ENCODE data around the gene IKBIP.

IKBIP gene

DNA sequence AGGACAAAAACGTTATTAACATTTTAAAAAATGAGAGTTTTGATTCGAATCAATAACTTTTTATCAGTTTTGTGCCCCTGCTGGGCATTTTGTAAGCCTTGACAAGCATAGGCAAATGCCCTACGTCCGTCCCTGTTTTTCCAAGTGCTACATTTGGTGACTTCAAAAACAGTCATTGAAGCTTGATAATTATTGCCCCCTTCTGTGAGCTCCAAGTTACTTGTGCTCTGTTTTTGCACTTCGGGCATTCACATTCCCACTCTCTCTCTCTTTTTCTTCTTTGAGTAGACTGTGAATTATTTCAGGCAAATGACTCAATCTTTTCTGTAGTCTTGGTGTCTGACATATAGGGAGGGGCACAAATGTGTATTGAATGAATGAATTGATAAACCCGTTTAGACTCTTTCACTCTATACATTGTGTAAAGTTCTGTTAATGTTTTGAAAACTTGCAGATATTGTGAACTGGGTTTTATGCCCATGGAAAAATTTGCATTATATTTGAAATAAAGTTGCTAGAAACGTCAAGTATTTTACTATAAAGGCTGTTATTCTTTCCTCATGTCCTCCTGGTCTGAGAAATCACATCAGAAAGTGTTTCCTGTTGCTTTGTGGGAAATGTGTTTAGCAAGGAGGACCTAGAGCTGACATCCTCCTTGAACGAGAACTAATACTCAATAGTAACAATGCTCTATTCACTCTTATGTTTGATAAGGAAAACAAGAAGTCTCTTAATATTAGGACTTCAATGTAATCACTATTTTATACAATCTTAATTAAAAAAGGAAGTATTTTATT lies 1.9 kb upstream of the IKBIP start (continued):
- TF ChIP-seq, protein P1, sequence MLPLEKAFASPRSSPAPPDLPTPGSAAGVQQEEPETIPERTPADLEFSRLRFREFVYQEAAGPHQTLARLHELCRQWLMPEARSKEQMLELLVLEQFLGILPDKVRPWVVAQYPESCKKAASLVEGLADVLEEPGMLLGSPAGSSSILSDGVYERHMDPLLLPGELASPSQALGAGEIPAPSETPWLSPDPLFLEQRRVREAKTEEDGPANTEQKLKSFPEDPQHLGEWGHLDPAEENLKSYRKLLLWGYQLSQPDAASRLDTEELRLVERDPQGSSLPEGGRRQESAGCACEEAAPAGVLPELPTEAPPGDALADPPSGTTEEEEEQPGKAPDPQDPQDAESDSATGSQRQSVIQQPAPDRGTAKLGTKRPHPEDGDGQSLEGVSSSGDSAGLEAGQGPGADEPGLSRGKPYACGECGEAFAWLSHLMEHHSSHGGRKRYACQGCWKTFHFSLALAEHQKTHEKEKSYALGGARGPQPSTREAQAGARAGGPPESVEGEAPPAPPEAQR (tag by site-specific recombination; IDR thresholded peaks at IDR 0.05): no peak
- TF ChIP-seq, protein P2, sequence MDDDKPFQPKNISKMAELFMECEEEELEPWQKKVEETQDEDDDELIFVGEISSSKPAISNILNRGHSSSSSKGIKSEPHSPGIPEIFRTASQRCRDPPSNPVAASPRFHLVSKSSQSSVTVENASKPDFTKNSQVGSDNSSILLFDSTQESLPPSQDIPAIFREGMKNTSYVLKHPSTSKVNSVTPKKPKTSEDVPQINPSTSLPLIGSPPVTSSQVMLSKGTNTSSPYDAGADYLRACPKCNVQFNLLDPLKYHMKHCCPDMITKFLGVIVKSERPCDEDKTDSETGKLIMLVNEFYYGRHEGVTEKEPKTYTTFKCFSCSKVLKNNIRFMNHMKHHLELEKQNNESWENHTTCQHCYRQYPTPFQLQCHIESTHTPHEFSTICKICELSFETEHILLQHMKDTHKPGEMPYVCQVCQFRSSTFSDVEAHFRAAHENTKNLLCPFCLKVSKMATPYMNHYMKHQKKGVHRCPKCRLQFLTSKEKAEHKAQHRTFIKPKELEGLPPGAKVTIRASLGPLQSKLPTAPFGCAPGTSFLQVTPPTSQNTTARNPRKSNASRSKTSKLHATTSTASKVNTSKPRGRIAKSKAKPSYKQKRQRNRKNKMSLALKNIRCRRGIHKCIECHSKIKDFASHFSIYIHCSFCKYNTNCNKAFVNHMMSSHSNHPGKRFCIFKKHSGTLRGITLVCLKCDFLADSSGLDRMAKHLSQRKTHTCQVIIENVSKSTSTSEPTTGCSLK (tag by site-specific recombination; IDR thresholded peaks at IDR 0.05): no peak
- TF ChIP-seq, protein P3, sequence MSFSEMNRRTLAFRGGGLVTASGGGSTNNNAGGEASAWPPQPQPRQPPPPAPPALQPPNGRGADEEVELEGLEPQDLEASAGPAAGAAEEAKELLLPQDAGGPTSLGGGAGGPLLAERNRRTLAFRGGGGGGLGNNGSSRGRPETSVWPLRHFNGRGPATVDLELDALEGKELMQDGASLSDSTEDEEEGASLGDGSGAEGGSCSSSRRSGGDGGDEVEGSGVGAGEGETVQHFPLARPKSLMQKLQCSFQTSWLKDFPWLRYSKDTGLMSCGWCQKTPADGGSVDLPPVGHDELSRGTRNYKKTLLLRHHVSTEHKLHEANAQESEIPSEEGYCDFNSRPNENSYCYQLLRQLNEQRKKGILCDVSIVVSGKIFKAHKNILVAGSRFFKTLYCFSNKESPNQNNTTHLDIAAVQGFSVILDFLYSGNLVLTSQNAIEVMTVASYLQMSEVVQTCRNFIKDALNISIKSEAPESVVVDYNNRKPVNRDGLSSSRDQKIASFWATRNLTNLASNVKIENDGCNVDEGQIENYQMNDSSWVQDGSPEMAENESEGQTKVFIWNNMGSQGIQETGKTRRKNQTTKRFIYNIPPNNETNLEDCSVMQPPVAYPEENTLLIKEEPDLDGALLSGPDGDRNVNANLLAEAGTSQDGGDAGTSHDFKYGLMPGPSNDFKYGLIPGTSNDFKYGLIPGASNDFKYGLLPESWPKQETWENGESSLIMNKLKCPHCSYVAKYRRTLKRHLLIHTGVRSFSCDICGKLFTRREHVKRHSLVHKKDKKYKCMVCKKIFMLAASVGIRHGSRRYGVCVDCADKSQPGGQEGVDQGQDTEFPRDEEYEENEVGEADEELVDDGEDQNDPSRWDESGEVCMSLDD (tag by site-specific recombination; IDR thresholded peaks at IDR 0.05): no peak
- TF ChIP-seq ZXDB (tag by site-specific recombination; IDR thresholded peaks at IDR 0.05) (peak; percentile 39; the same call in 1 of the 2 replicates), KLF7 (tag by site-specific recombination; IDR thresholded peaks at IDR 0.05; ENCODE audit: borderline replicate concordance) (no peak), ZBTB21 (tag by site-specific recombination; IDR thresholded peaks at IDR 0.05) (no peak), WT1 (tag by site-specific recombination; IDR thresholded peaks at IDR 0.05) (no peak)

DNA sequence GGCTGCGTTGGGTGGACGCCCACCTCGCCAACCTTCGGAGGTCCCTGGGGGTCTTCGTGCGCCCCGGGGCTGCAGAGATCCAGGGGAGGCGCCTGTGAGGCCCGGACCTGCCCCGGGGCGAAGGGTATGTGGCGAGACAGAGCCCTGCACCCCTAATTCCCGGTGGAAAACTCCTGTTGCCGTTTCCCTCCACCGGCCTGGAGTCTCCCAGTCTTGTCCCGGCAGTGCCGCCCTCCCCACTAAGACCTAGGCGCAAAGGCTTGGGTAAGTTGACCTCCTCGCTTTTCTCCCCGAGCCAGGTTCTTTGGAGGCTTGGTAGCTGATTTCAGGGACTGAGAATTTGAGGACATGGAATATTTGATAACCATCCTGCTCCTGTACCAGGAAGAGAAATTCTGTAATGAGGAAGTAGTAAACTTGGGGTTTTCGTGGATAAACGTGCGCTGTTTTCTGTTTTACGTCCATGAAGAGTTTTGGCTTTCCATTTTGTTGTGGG lies 1.0 kb upstream of the IKBIP start:
- H3K4me1 ChIP-seq (ENCODE audit: control insufficient read depth, insufficient read depth, low read length): no peaks in the 10 kb centered on the region
- ChIA-PET CTCF (interaction anchor here (0.7 to 1.1 kb wide), 4 partner anchors 9 to 22 kb away, joined by 3 to 5 read pairs (median 3); no protein-coding TSS in a partner anchor), POLR2A (interaction anchor here (2.0 kb wide), 1 partner anchor 51 kb away, joined by 16 read pairs; the partner anchor contains the start of gene SLC25A3)
- no peaks in the 10 kb centered on the region for H3K9me3 ChIP-seq (ENCODE audit: control insufficient read depth, insufficient read depth, low read depth, low read length)
- H3K36me3 ChIP-seq (ENCODE audit: control insufficient read depth in 2 of 2, insufficient read depth in 1 of 2, low read length in 2 of 2): peaks cover 19 to 29% of the 10 kb centered on the region in 2 experiments
- H3K27ac ChIP-seq (ENCODE audit: extremely low read depth, low read depth, low read length): peak overlapping the region; percentile 88
- peak overlapping the region; percentile 96 for H3K4me3 ChIP-seq (ENCODE audit: low read depth, low read length)
- TF ChIP-seq, protein P4, sequence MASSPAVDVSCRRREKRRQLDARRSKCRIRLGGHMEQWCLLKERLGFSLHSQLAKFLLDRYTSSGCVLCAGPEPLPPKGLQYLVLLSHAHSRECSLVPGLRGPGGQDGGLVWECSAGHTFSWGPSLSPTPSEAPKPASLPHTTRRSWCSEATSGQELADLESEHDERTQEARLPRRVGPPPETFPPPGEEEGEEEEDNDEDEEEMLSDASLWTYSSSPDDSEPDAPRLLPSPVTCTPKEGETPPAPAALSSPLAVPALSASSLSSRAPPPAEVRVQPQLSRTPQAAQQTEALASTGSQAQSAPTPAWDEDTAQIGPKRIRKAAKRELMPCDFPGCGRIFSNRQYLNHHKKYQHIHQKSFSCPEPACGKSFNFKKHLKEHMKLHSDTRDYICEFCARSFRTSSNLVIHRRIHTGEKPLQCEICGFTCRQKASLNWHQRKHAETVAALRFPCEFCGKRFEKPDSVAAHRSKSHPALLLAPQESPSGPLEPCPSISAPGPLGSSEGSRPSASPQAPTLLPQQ (tag by site-specific recombination; IDR thresholded peaks at IDR 0.05): 0 out of 2 replicates have a peak, but pooled peaks have one; percentile 13
- TF ChIP-seq, protein P5, sequence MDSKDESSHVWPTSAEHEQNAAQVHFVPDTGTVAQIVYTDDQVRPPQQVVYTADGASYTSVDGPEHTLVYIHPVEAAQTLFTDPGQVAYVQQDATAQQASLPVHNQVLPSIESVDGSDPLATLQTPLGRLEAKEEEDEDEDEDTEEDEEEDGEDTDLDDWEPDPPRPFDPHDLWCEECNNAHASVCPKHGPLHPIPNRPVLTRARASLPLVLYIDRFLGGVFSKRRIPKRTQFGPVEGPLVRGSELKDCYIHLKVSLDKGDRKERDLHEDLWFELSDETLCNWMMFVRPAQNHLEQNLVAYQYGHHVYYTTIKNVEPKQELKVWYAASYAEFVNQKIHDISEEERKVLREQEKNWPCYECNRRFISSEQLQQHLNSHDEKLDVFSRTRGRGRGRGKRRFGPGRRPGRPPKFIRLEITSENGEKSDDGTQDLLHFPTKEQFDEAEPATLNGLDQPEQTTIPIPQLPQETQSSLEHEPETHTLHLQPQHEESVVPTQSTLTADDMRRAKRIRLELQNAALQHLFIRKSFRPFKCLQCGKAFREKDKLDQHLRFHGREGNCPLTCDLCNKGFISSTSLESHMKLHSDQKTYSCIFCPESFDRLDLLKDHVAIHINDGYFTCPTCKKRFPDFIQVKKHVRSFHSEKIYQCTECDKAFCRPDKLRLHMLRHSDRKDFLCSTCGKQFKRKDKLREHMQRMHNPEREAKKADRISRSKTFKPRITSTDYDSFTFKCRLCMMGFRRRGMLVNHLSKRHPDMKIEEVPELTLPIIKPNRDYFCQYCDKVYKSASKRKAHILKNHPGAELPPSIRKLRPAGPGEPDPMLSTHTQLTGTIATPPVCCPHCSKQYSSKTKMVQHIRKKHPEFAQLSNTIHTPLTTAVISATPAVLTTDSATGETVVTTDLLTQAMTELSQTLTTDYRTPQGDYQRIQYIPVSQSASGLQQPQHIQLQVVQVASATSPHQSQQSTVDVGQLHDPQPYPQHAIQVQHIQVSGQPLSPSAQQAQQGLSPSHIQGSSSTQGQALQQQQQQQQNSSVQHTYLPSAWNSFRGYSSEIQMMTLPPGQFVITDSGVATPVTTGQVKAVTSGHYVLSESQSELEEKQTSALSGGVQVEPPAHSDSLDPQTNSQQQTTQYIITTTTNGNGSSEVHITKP (tag by site-specific recombination; IDR thresholded peaks at IDR 0.05): peak; percentile 81
- TF ChIP-seq ZNF121 (tag by site-specific recombination; IDR thresholded peaks at IDR 0.05) (peak; percentile 97), IKZF3 (tag by site-specific recombination; IDR thresholded peaks at IDR 0.05) (peak; percentile 83; the same call in 1 of the 2 replicates), ZNF341 (tag by site-specific recombination; IDR thresholded peaks at IDR 0.05; ENCODE audit: low read depth) (0 out of 2 replicates have a peak, but pooled peaks have one; percentile 8), ZNF335 (tag by site-specific recombination; conservative IDR thresholded peaks at IDR 0.05) (peak; percentile 69), ZBTB7A (tag by site-specific recombination; IDR thresholded peaks at IDR 0.05; ENCODE audit: low read depth) (no peak), ZNF24 (tag by site-specific recombination; IDR thresholded peaks at IDR 0.05) (0 out of 2 replicates have a peak, but pooled peaks have one; percentile 6), ZNF501 (tag by site-specific recombination; IDR thresholded peaks at IDR 0.05) (0 out of 2 replicates have a peak, but pooled peaks have one; percentile 1), ZNF473 (tag by site-specific recombination; IDR thresholded peaks at IDR 0.05) (no peak)
- TF ChIP-seq, protein P2 (tag by site-specific recombination; IDR thresholded peaks at IDR 0.05): no peak
- TF ChIP-seq, protein P6, sequence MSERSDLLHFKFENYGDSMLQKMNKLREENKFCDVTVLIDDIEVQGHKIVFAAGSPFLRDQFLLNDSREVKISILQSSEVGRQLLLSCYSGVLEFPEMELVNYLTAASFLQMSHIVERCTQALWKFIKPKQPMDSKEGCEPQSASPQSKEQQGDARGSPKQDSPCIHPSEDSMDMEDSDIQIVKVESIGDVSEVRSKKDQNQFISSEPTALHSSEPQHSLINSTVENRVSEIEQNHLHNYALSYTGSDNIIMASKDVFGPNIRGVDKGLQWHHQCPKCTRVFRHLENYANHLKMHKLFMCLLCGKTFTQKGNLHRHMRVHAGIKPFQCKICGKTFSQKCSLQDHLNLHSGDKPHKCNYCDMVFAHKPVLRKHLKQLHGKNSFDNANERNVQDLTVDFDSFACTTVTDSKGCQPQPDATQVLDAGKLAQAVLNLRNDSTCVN (tag by site-specific recombination; optimal IDR thresholded peaks at IDR 0.05): no peak
